Progenitor cell of endocrine pancreas (in vitro differentiated cells): ENCODE data around the gene LRPPRC. TPM values are rescaled to one million over a fixed set of nuclear protein-coding genes. Genes with fewer than 3 reads are reported as not detected.
A peak's percentile ranks its signal among the peaks of the same experiment; 100 is the strongest.

Experiments
- DNase-seq: peaks from one replicate; pipeline ENCODE4 v3.0.0; 2021; ENCODE audit warnings: low spot score; ENCODE audit not compliant: unreplicated experiment
- H3K27ac Mint-ChIP-seq: 2 replicates; pipeline ENCODE4 v1.8.0; 2021; ENCODE audit warnings: mild to moderate bottlenecking, moderate library complexity, mixed read lengths
- H3K27me3 Mint-ChIP-seq: 2 replicates; pipeline ENCODE4 v1.8.0; 2021; ENCODE audit warnings: mixed read lengths
- H3K36me3 Mint-ChIP-seq: 2 replicates; pipeline ENCODE4 v1.8.0; 2022; ENCODE audit warnings: mixed read lengths; ENCODE audit not compliant: insufficient read depth
- H3K4me1 Mint-ChIP-seq: 2 replicates; pipeline ENCODE4 v1.8.0; 2021; ENCODE audit warnings: low read depth, mixed read lengths
- H3K4me3 Mint-ChIP-seq: 2 replicates; pipeline ENCODE4 v1.8.0; 2021; ENCODE audit warnings: low read depth, mild to moderate bottlenecking, moderate library complexity, mixed read lengths
- H3K9me3 Mint-ChIP-seq: 2 replicates; pipeline ENCODE4 v1.8.0; 2021; ENCODE audit warnings: low read depth, mixed read lengths
- total RNA-seq: library from RNA; stranded (reverse); gene quantifications from 2 replicates; pipeline ENCODE4 v1.2.1, GENCODE V29; 2021
- TF ChIP-seq, protein P1 (sequence below): fragments of 200-600 bp; sonication (generic); IDR thresholded peaks from one replicate; pipeline ENCODE4 v1.5.0; 2021; ENCODE audit warnings: antibody characterized with exemption, mild to moderate bottlenecking; ENCODE audit not compliant: unreplicated experiment

The LRPPRC gene
- total RNA-seq, 1 donor from 2014 or later = 105 TPM

DNA sequence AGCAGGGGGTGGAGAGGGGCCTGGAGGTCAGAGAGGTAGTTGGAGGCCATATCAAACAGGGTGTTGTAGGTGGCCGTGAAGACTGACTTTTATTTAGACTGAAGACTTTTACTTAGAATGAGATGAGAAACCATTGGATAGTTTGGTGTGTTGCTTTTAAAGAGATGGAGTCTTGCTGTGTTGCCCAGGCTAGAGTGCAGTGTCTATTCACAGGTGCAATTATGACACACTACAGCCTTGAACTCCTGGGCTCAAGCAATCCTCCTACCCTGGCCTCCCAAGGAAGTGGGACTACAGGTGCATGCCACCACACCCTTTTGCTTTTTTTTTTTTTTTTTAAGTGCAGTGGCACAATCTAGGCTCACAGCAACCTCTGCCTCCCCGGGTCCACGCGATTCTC lies 2.5 kb upstream of the LRPPRC start:
- TF ChIP-seq, protein P1, sequence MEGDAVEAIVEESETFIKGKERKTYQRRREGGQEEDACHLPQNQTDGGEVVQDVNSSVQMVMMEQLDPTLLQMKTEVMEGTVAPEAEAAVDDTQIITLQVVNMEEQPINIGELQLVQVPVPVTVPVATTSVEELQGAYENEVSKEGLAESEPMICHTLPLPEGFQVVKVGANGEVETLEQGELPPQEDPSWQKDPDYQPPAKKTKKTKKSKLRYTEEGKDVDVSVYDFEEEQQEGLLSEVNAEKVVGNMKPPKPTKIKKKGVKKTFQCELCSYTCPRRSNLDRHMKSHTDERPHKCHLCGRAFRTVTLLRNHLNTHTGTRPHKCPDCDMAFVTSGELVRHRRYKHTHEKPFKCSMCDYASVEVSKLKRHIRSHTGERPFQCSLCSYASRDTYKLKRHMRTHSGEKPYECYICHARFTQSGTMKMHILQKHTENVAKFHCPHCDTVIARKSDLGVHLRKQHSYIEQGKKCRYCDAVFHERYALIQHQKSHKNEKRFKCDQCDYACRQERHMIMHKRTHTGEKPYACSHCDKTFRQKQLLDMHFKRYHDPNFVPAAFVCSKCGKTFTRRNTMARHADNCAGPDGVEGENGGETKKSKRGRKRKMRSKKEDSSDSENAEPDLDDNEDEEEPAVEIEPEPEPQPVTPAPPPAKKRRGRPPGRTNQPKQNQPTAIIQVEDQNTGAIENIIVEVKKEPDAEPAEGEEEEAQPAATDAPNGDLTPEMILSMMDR = no peak
- H3K4me3 Mint-ChIP-seq = peak overlapping the region; percentile 46

DNA sequence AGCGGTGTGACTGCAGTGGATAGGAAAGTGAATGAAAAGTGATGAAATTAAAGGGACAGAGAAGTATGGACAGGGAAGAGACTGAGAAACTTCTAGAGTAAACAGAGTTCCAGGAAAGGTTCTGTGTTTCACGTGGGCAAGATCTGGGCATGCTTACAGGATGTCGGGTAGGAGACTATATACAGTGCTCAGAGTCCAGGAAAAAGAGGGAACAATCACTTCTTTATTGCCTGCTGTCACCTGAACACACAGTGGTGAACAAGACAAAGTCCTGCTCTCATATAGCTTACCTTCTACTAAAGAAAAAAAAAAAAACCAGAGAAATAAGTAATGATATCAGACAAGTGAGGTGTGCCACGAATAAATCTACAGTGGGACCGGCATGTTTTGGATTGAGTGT lies 2.4 kb downstream of the LRPPRC start:
- Mint-ChIP-seq H3K27ac (no peak overlapping the region), H3K4me1 (peaks cover 27% of the 10 kb centered on the region), H3K4me3 (peak overlapping the region; percentile 91), H3K36me3 (peaks cover 25% of the 10 kb centered on the region), H3K9me3 (no peaks in the 10 kb centered on the region), H3K27me3 (no peaks in the 10 kb centered on the region)
- no peak for DNase-seq
- TF ChIP-seq, protein P1 = no peak

More for the DNA sequence above, 2.5 kb upstream of the LRPPRC start:
- H3K27ac Mint-ChIP-seq = no peak overlapping the region
- H3K27me3 Mint-ChIP-seq = no peaks in the 10 kb centered on the region
- DNase-seq = no peak
- peaks cover 4% of the 10 kb centered on the region for H3K36me3 Mint-ChIP-seq
- H3K9me3 Mint-ChIP-seq = no peaks in the 10 kb centered on the region
- H3K4me1 Mint-ChIP-seq = peaks cover 22% of the 10 kb centered on the region

DNA sequence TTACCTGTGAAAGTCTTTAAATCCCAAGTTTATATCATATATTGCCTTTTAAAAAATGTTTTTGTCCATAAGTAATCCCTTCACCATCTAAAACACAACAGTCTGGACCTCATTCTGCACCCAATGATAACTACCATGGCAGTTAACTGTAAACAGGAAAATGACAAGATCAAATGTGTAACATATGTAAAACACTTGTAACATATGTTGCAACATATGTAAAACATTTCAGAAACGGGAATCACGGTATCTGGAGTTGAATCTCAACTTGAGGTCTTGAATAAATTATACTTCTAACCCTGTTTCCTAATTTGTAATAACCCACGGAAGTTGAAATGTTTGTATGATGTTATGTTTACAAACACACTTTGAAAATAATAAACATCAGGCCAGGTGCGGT lies 6.2 kb downstream of the LRPPRC start:
- TF ChIP-seq, protein P1 = no peak
- H3K27ac Mint-ChIP-seq = no peak overlapping the region
- H3K27me3 Mint-ChIP-seq = no peaks in the 10 kb centered on the region
- H3K9me3 Mint-ChIP-seq = no peaks in the 10 kb centered on the region
- no peak overlapping the region for H3K4me3 Mint-ChIP-seq
- peaks cover 22% of the 10 kb centered on the region for H3K4me1 Mint-ChIP-seq
- no peak for DNase-seq
- peaks cover 35% of the 10 kb centered on the region for H3K36me3 Mint-ChIP-seq

DNA sequence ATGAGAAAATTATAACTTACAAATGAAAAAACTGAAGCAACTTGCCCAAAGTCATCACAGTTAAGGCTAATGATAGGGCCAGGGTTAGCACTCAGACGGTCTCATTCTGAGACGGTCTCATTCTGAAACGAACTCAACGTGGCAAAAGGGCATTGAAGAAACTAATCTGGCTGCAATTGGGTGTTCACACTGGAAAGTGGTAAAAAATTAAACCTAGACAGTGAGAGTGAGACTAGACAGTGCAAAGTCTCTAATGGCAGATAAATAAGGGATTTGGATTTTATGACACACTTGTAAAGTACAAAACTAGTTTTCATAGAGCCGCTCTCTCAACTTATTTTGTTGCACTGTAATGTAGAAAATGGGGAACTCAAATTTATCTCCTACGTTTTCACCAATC lies 9.2 kb downstream of the LRPPRC start:
- TF ChIP-seq, protein P1 = no peak
- Mint-ChIP-seq H3K27me3 (no peaks in the 10 kb centered on the region), H3K4me3 (no peak overlapping the region), H3K4me1 (peaks cover 3% of the 10 kb centered on the region), H3K36me3 (peaks cover 21% of the 10 kb centered on the region), H3K27ac (no peak overlapping the region), H3K9me3 (no peaks in the 10 kb centered on the region)
- DNase-seq = no peak

DNA sequence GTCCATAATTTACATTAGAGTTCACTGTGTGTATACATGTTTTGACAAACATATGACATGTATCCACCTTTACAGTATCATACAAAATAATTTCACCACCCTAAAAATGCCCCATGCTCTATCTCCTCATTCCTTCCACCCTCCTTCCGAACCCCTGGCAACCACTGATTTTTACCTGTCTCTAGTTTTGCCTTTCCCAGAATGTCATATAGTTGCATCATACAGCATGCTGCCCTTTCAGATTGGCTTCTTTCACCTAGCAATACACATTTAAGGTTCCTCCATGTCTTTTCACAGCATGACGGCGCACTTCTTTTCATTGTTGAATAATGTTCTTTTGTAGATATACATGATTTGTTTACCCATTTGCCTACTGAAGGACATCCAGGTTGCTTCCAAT lies 10.4 kb downstream of the LRPPRC start:
- DNase-seq = no peak
- no peaks in the 10 kb centered on the region for H3K27me3 Mint-ChIP-seq
- H3K4me3 Mint-ChIP-seq = no peak overlapping the region
- H3K36me3 Mint-ChIP-seq = peaks cover 24% of the 10 kb centered on the region
- H3K4me1 Mint-ChIP-seq = peaks cover 3% of the 10 kb centered on the region
- no peaks in the 10 kb centered on the region for H3K9me3 Mint-ChIP-seq
- TF ChIP-seq, protein P1 = no peak
- peak overlapping the region; percentile 8 for H3K27ac Mint-ChIP-seq
